Loucy (cell line): ENCODE results near the gene DHDDS.
"Not testable (repeated sequence)": the region's sequence is repeated elsewhere in the genome, so short reads cannot be mapped to it uniquely, and the experiment has no call there.

ENCODE experiments used
- H2AFZ ChIP-seq: fragments of 200-600 bp; sonication (generic); 2 replicates; pipeline ENCODE4 v1.6.0; 2016; ENCODE audit warnings: antibody characterized with exemption, mild to moderate bottlenecking, low read length, moderate library complexity
- H3F3A ChIP-seq: fragments of 200-600 bp; 2 replicates; pipeline ENCODE4 v1.6.0; 2016; ENCODE audit warnings: antibody characterized with exemption, low read depth, mild to moderate bottlenecking
- H3K27me3 ChIP-seq: fragments of 200-600 bp; sonication (generic); 2 replicates; pipeline ENCODE4 v1.6.1; 2014; ENCODE audit warnings: low read length, mild to moderate bottlenecking; ENCODE audit not compliant: insufficient read depth, poor library complexity, severe bottlenecking
- H3K36me3 ChIP-seq: fragments of 200-600 bp; sonication (generic); 2 replicates; pipeline ENCODE4 v1.6.1; 2016; ENCODE audit warnings: low read length; ENCODE audit not compliant: insufficient read depth
- H3K4me1 ChIP-seq: fragments of 200-600 bp; sonication (generic); 2 replicates; pipeline ENCODE4 v1.5.1; 2014; ENCODE audit warnings: low read length, mild to moderate bottlenecking; ENCODE audit not compliant: insufficient read depth, poor library complexity, severe bottlenecking
- H3K4me2 ChIP-seq: fragments of 200-600 bp; sonication (generic); 2 replicates; pipeline ENCODE4 v1.6.0; 2014; ENCODE audit warnings: antibody characterized with exemption, low read length, low read depth, mild to moderate bottlenecking; ENCODE audit not compliant: poor library complexity, severe bottlenecking
- H3K4me3 ChIP-seq: fragments of 200-600 bp; sonication (generic); 2 replicates; pipeline ENCODE4 v1.5.1; 2014; ENCODE audit warnings: low read length, mild to moderate bottlenecking, mixed read lengths; ENCODE audit not compliant: poor library complexity, severe bottlenecking
- H3K79me2 ChIP-seq: fragments of 200-600 bp; sonication (generic); 2 replicates; pipeline ENCODE4 v1.6.1; 2014; ENCODE audit warnings: low read length; ENCODE audit not compliant: insufficient read depth
- H3K9ac ChIP-seq: fragments of 200-600 bp; sonication (generic); 2 replicates; pipeline ENCODE4 v1.6.0; 2014; ENCODE audit warnings: mild to moderate bottlenecking, low read depth, low read length, moderate library complexity; ENCODE audit not compliant: poor library complexity, severe bottlenecking
- H3K9me2 ChIP-seq: fragments of 200-600 bp; sonication (generic); replicated peaks from 2 replicates; pipeline ENCODE4 v1.6.1; 2016; ENCODE audit warnings: low read depth, low read length, mixed read lengths
- H3K9me3 ChIP-seq: fragments of 200-600 bp; sonication (generic); 2 replicates; pipeline ENCODE4 v1.6.1; 2014; ENCODE audit warnings: mild to moderate bottlenecking, antibody characterized with exemption, low read length, low read depth; ENCODE audit not compliant: insufficient read depth
- H4K20me1 ChIP-seq: fragments of 200-600 bp; sonication (generic); 2 replicates; pipeline ENCODE4 v1.6.0; 2014; ENCODE audit warnings: antibody characterized with exemption, low read length, mild to moderate bottlenecking; ENCODE audit not compliant: insufficient read depth, poor library complexity, severe bottlenecking
- EZH2phosphoT487 ChIP-seq: fragments of 200-600 bp; IDR thresholded peaks from 2 replicates; pipeline ENCODE4 v1.6.1; 2018; ENCODE audit warnings: antibody characterized with exemption, mild to moderate bottlenecking, moderate library complexity, borderline replicate concordance
- TF ChIP-seq, protein P1 (sequence below): fragments of 200-600 bp; sonication (generic); conservative IDR thresholded peaks from 2 replicates; pipeline ENCODE4 v1.5.1; 2014; ENCODE audit warnings: mild to moderate bottlenecking, antibody characterized with exemption, low read length

Gene DHDDS, protein sequence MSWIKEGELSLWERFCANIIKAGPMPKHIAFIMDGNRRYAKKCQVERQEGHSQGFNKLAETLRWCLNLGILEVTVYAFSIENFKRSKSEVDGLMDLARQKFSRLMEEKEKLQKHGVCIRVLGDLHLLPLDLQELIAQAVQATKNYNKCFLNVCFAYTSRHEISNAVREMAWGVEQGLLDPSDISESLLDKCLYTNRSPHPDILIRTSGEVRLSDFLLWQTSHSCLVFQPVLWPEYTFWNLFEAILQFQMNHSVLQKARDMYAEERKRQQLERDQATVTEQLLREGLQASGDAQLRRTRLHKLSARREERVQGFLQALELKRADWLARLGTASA

GRCh38 chr1:26431979-26432695 is at the start of gene DHDDS:
Gene DHDDS, plus strand, starts transcription at chr1:26432321. Its CDS starts 625 bp downstream, at chr1:26432946.
- no peaks in the 10 kb centered on the region for H3K27me3 ChIP-seq
- peak within 1 kb of the TSS; percentile 92 for H3K4me3 ChIP-seq
- peaks cover 19% of the 10 kb centered on the region for H3K79me2 ChIP-seq
- H3F3A ChIP-seq = no peaks in the 10 kb centered on the region
- TF ChIP-seq EZH2phosphoT487 = no peak
- TF ChIP-seq, protein P1, sequence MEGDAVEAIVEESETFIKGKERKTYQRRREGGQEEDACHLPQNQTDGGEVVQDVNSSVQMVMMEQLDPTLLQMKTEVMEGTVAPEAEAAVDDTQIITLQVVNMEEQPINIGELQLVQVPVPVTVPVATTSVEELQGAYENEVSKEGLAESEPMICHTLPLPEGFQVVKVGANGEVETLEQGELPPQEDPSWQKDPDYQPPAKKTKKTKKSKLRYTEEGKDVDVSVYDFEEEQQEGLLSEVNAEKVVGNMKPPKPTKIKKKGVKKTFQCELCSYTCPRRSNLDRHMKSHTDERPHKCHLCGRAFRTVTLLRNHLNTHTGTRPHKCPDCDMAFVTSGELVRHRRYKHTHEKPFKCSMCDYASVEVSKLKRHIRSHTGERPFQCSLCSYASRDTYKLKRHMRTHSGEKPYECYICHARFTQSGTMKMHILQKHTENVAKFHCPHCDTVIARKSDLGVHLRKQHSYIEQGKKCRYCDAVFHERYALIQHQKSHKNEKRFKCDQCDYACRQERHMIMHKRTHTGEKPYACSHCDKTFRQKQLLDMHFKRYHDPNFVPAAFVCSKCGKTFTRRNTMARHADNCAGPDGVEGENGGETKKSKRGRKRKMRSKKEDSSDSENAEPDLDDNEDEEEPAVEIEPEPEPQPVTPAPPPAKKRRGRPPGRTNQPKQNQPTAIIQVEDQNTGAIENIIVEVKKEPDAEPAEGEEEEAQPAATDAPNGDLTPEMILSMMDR = no peak
- no peaks in the 10 kb centered on the region for H3K36me3 ChIP-seq
- H3K9ac ChIP-seq = peak within 1 kb of the TSS; percentile 83
- H2AFZ ChIP-seq = peak within 1 kb of the TSS; percentile 90
- H3K4me1 ChIP-seq = peaks cover 14% of the 10 kb centered on the region
- H4K20me1 ChIP-seq = no peaks in the 10 kb centered on the region
- no peaks in the 10 kb centered on the region for H3K9me2 ChIP-seq
- H3K9me3 ChIP-seq = no peaks in the 10 kb centered on the region
- peak within 1 kb of the TSS; percentile 97 for H3K4me2 ChIP-seq

- Histone ChIP-seq H3K79me2 (no peaks in the 10 kb centered on the region), H3K36me3 (no peaks in the 10 kb centered on the region), H3K27me3 (no peaks in the 10 kb centered on the region), H4K20me1 (no peaks in the 10 kb centered on the region), H2AFZ (no peak overlapping the region), H3K9me3 (no peaks in the 10 kb centered on the region), H3K4me3 (no peak overlapping the region), H3K9me2 (no peaks in the 10 kb centered on the region), H3K4me2 (no peak overlapping the region), H3K4me1 (peaks cover 37% of the 10 kb centered on the region), H3K9ac (no peak overlapping the region), H3F3A (peaks cover 6% of the 10 kb centered on the region; the same call in 1 of the 2 replicates)
- no peak for TF ChIP-seq EZH2phosphoT487
- TF ChIP-seq, protein P1 = no peak
Measured at GRCh38 chr1:26384076-26384475, 48.0 kb upstream of the DHDDS start.

- H3F3A ChIP-seq, H3K79me2 ChIP-seq, H3K9me3 ChIP-seq, H3K36me3 ChIP-seq, H3K9me2 ChIP-seq, H3K27me3 ChIP-seq, H2AFZ ChIP-seq, H4K20me1 ChIP-seq, H3K4me3 ChIP-seq: not testable (repeated sequence)
- Histone ChIP-seq H3K4me1 (peaks cover 41% of the 10 kb centered on the region), H3K4me2 (peak overlapping the region; percentile 50), H3K9ac (peak overlapping the region; percentile 38)
Measured at GRCh38 chr1:26385063-26385462, 47.1 kb upstream of the DHDDS start.
